Left lung (tissue), 10 donors: ENCODE measurements around the gene BLOC1S5. TPM values are rescaled to one million over a fixed set of nuclear protein-coding genes. Genes with fewer than 3 reads are reported as not detected.

ENCODE experiments used
- ATAC-seq: fragments of 200-7000 bp; cut with Tn5 transposase; one replicate; pipeline ENCODE4 v1.9.1; 2020; ENCODE audit warnings: moderate library complexity
- DNase-seq, 4 donors: peaks; one replicate each; pipeline ENCODE4 v3.0.0-alpha.2; 2013 to 2020
- H3K27ac ChIP-seq, 2 donors: fragments of 200-600 bp; sonication (generic) in 1 of 2; one replicate each; pipeline versions ENCODE4 v1.5.0 to v1.8.0; 2020 to 2021
- H3K27me3 ChIP-seq, 2 donors: fragments of 200-600 bp; sonication (generic) in 1 of 2; one replicate each; pipeline versions ENCODE4 v1.5.0 to v1.8.0; 2020 to 2021
- H3K36me3 ChIP-seq, 2 donors: fragments of 200-600 bp; sonication (generic) in 1 of 2; one replicate each; pipeline versions ENCODE4 v1.5.0 to v1.8.0; 2020 to 2021
- H3K4me1 ChIP-seq, 2 donors: fragments of 200-600 bp; one replicate each; pipeline ENCODE4 v1.8.0; 2021
- H3K4me3 ChIP-seq, 2 donors: fragments of 200-600 bp; sonication (generic) in 1 of 2; one replicate each; pipeline versions ENCODE4 v1.5.0 to v1.8.0; 2020 to 2021; ENCODE audit warnings: mild to moderate bottlenecking in 1 of 2
- H3K9me3 ChIP-seq, 2 donors: fragments of 200-600 bp; sonication (generic) in 1 of 2; one replicate each; pipeline versions ENCODE4 v1.5.0 to v1.8.0; 2020 to 2021
- CTCF ChIP-seq, 2 donors: fragments of 200-600 bp; sonication (generic) in 1 of 2; IDR thresholded peaks; one replicate each; pipeline versions ENCODE4 v1.5.0 to v1.8.0; 2021; ENCODE audit warnings: antibody characterized with exemption in 2 of 2
- intact Hi-C, 2 donors: fragments of 100-400 bp; cut with DNase I; formaldehyde crosslinking; loops; one replicate each; pipeline versions ENCODE4 v1.11.2 to v1.14.2; 2022
- polyA plus RNA-seq, 6 donors: library from polyadenylated mRNA; unstranded; fragments of 120-200 nt; gene quantifications; one replicate each; pipeline ENCODE4 v1.2.1, GENCODE V29; 2013; ENCODE audit not compliant: insufficient read length in 6 of 6
- total RNA-seq, 2 donors: library from RNA; stranded (reverse); fragmentation: NEBNext Ultra II Directional; extraction: Animal tissue kit (Norgen Biotek cat#: 25700); gene quantifications; one replicate each; pipeline ENCODE4 v1.2.1, GENCODE V29; 2021
- donor health status: DM: no; HTN: yes; CAD: no.
- donor health status: DM: no; HTN: no; CAD: no.

BLOC1S5 gene
- total and polyA plus RNA-seq, 8 donors, result 10.8 to 22.6 (median 18.7) TPM

- TF ChIP-seq CTCF (IDR thresholded peaks at IDR 0.05), result no peak
- Histone ChIP-seq H3K9me3 (no peaks in the 10 kb centered on the region), H3K4me1 (peaks cover 0 to 3% of the 10 kb centered on the region in 2 donors), H3K4me3 (no peak overlapping the region), H3K27ac (no peak overlapping the region), H3K27me3 (no peaks in the 10 kb centered on the region), H3K36me3 (no peaks in the 10 kb centered on the region)
- no peak for ATAC-seq
- intact Hi-C loops, result no loop called here
- DNase-seq, result no peak
These were observed 40.6 kb downstream of the BLOC1S5 start for GRCh38 chr6:8023638-8024037.

GRCh38 chr6:8020083-8020482 is 44.1 kb downstream of the BLOC1S5 start:
- H3K4me1 ChIP-seq, result no peaks in the 10 kb centered on the region
- intact Hi-C loops, result no loop called here
- TF ChIP-seq CTCF (IDR thresholded peaks at IDR 0.05), result no peak
- no peak overlapping the region for H3K4me3 ChIP-seq
- ATAC-seq (no peak), DNase-seq (no peak)
- peaks cover 0 to 6% of the 10 kb centered on the region in 2 donors for H3K36me3 ChIP-seq
- no peak overlapping the region for H3K27ac ChIP-seq
- H3K27me3 ChIP-seq, result no peaks in the 10 kb centered on the region
- no peaks in the 10 kb centered on the region for H3K9me3 ChIP-seq

GRCh38 chr6:8017705-8018104 is 46.5 kb downstream of the BLOC1S5 start:
- Histone ChIP-seq H3K27me3 (no peaks in the 10 kb centered on the region), H3K36me3 (peaks cover 0 to 23% of the 10 kb centered on the region in 2 donors), H3K4me1 (no peaks in the 10 kb centered on the region), H3K4me3 (no peak overlapping the region), H3K27ac (no peak overlapping the region), H3K9me3 (no peaks in the 10 kb centered on the region)
- no peak for ATAC-seq
- intact Hi-C loops, result no loop called here
- no peak for DNase-seq
- TF ChIP-seq CTCF (IDR thresholded peaks at IDR 0.05), result no peak

GRCh38 chr6:8017276-8017701 is 46.9 kb downstream of the BLOC1S5 start:
- DNase-seq, result no peak
- intact Hi-C loops, result no loop called here
- no peaks in the 10 kb centered on the region for H3K27me3 ChIP-seq
- ATAC-seq, result no peak
- H3K27ac ChIP-seq, result no peak overlapping the region
- H3K4me3 ChIP-seq, result no peak overlapping the region
- H3K36me3 ChIP-seq, result peaks cover 0 to 23% of the 10 kb centered on the region in 2 donors
- H3K4me1 ChIP-seq, result no peaks in the 10 kb centered on the region
- no peaks in the 10 kb centered on the region for H3K9me3 ChIP-seq
- no peak for TF ChIP-seq CTCF (IDR thresholded peaks at IDR 0.05)

GRCh38 chr6:8014947-8015346 is 49.2 kb downstream of the BLOC1S5 start:
- DNase-seq (no peak), ATAC-seq (no peak)
- H3K27me3 ChIP-seq, result no peaks in the 10 kb centered on the region
- no peak for TF ChIP-seq CTCF (IDR thresholded peaks at IDR 0.05)
- no peaks in the 10 kb centered on the region for H3K4me1 ChIP-seq
- H3K27ac ChIP-seq, result no peak overlapping the region
- no peak overlapping the region for H3K4me3 ChIP-seq
- no peaks in the 10 kb centered on the region for H3K9me3 ChIP-seq
- intact Hi-C loops, result no loop called here
- H3K36me3 ChIP-seq, result peaks cover 0 to 23% of the 10 kb centered on the region in 2 donors
